Ureter (tissue), 1 donor: ENCODE data around the gene SARM1. TPM values are rescaled to one million over a fixed set of nuclear protein-coding genes. Genes with fewer than 3 reads are reported as not detected.
A peak's percentile ranks its signal among the peaks of the same experiment; 100 is the strongest.

Experiments
- DNase-seq: peaks from one replicate; pipeline ENCODE4 v3.0.0-alpha.2; 2020; ENCODE audit warnings: low spot score
- total RNA-seq: library from RNA; stranded (reverse); gene quantifications from one replicate; pipeline ENCODE4 v1.2.4, GENCODE V29; 2023
- donor health status: DM: yes; HTN: yes; CAD: no.

Gene SARM1
- total RNA-seq, 1 donor from 2014 or later, result 34.7 TPM

GRCh38 chr17:28368915-28369683 lies 2.4 kb upstream of the SARM1 start:
- no peak for DNase-seq

DNA sequence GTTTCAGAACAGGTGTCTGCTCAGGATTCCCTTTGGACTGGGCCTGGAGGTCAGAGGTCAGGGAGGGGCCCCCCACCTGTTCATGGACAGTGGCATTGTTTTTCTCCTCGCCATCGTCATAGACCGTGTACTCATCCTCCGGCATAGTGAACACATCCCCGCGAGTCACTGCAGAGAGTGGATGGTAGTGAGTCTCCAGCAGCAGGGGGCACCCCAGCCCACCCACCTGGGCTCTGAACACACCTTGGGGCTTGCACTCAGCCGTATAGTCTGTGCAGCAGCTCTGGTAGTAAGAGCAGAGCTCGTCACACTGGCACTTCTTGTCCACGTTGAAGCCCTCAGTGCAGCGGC lies 1.8 kb upstream of the SARM1 start:
- DNase-seq, result no peak

GRCh38 chr17:28370035-28370743 lies 1.3 kb upstream of the SARM1 start, which contains the start of gene VTN:
TSS of gene VTN (minus strand) at chr17:28370307. CDS start at chr17:28370203, 104 bp downstream.
- DNase-seq, result no peak

DNA sequence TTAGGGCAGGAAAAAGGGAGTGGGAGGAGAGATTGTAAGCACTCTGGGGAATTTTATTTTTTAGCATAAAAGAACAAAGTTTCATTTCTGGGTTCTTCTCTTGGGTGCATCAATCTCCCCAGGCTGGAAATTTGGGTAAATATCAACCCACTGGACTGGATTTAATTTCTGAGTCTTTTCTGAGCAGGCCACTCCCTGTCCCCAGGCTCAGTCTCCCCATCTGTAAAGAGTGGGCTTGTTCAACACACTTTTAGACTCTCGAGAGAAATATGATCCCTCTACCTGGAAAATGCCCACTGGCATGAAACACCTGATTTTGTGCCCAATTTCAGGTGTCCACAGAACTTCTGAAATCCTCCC lies 770 bp upstream of the SARM1 start:
- DNase-seq, result no peak

GRCh38 chr17:28372203-28372944 lies 880 bp downstream of the SARM1 start:
- DNase-seq, result no peak

- no peak for DNase-seq
Observed at GRCh38 chr17:28372945-28373274, 1.4 kb downstream of the SARM1 start.

DNA sequence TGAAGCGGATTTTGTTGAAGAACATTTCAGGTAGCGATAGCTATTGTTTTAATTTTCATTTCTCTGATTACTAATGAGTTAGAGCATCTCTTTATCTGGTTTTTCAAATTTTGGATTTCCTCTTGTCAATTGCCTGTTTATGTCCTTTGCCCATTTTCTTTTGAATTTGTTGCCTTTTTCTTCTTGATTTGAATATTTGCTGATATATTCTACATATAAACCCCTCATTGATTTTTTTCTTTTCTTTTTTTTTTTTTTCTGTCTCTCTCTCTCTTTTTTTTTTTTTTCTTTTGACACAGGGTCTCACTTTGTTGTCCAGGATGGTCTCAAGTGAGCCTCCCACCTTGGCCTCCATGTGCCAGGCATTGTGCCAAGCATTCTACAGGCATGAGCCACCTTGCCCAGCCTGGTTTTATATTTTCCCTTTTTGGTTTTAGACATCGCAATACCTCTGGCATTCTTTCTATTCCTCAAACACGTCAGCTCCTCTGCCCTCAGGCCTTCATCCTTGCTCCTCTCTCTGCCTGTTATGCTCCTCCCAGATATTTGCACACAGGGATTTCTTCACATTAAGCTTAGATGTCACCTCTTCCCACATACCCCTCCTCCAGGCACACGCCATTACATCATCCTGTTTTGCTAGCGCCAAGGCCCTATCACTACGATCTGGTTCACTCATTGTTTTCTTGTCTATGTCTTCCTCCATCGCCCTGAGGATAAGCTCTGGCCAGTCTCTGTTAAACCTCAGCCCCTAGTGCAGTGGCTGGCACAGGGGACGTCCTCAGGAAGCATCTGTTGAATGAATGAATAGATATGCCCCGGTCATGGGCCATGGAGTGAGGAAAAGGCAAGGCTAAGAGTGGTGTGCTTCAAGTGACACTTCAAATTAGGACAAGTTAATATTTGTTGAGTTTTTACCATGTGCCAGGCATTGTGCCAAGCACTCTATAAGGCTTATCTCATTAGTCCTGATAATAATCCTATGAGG lies 8.6 kb downstream of the SARM1 start:
- DNase-seq, result no peak

DNA sequence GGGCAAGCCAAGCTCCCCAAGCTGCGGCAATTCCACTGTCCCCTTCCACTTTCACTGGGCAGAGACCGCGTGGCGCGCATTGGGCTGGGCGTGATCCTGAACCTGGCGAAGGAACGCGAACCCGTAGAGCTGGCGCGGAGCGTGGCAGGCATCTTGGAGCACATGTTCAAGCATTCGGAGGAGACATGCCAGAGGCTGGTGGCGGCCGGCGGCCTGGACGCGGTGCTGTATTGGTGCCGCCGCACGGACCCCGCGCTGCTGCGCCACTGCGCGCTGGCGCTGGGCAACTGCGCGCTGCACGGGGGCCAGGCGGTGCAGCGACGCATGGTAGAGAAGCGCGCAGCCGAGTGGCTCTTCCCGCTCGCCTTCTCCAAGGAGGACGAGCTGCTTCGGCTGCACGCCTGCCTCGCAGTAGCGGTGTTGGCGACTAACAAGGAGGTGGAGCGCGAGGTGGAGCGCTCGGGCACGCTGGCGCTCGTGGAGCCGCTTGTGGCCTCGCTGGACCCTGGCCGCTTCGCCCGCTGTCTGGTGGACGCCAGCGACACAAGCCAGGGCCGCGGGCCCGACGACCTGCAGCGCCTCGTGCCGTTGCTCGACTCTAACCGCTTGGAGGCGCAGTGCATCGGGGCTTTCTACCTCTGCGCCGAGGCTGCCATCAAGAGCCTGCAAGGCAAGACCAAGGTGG lies 9.8 kb downstream of the SARM1 start:
- no peak for DNase-seq

DNA sequence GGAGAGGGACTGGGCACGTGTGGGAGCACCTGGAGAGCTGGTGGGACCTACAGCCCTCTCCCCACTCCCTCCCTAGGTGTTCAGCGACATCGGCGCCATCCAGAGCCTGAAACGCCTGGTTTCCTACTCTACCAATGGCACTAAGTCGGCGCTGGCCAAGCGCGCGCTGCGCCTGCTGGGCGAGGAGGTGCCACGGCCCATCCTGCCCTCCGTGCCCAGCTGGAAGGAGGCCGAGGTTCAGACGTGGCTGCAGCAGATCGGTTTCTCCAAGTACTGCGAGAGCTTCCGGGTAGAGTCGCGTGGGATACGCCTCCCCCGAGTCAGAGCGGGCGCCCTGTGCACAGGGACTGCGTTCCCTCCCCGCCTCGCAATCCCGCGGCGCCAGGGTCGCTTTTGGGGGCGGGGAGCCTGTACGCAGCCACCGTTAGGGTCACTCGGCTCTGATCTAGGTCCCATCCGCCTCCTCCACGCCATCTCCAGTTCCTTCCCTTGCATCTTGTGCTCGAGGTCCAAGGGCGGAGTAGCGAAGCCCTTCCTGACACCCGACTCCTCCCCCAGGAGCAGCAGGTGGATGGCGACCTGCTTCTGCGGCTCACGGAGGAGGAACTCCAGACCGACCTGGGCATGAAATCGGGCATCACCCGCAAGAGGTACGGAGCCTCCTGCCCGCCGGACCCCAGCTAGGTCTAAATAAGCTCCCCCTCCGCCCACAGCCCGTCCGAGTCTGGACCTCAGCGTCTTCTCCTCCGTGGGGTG lies 13.0 kb downstream of the SARM1 start:
- peak; percentile 83 for DNase-seq

- no peak for DNase-seq
Observed at GRCh38 chr17:28385037-28385400, 13.5 kb downstream of the SARM1 start.

GRCh38 chr17:28385406-28385805 lies 13.9 kb downstream of the SARM1 start:
- DNase-seq, result no peak

GRCh38 chr17:28386391-28386790 lies 14.9 kb downstream of the SARM1 start:
- no peak for DNase-seq

DNA sequence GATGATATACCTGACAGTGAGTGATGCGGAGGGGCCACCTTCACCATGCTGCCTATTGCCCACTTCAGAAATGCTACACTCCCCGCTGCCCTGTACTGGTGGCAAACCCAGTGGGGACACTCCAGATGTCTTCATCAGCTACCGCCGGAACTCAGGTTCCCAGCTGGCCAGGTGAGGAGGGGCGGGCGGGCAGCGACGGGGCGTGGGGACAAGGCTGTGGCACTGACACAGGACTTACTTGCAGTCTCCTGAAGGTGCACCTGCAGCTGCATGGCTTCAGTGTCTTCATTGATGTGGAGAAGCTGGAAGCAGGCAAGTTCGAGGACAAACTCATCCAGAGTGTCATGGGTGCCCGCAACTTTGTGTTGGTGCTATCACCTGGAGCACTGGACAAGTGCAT lies 16.6 kb downstream of the SARM1 start:
- no peak for DNase-seq

DNA sequence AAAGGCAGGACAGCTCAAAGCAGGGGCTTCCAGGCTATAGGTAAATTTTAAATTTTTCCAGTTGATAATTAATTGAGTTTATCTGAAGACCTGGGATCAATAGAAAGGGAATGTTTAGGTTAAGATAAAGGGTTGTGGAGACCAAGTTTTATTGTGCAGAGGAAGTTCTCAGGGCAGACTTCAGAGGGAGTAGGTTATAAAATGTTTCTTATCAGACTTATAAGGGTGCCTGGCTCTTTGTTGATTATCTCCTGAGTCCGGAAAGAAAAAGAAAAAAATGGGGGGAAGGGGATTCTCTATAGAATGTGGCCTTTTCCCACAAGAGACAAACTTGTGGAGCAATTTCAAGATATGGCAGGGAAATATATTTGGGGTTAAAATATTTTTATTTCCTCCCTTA lies 18.6 kb downstream of the SARM1 start:
- no peak for DNase-seq

DNA sequence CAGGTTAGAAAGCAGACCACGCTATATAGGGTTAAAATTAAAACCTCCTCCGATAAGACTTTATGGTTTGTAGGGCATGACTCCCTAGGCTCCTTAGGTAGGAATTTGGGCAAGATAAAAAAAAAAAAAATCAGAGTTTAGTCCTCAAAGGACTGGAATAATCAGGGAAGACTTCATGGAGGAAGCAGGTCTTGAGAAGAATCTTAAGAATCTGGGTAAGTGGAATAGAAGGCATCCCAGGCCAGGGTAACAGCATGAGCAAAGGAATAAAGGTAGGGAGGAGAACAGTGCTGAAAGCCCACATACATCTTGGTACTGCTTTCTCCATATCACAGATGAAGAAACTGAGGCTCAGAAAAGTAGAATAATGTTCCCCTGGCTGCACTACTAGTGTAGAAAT lies 19.1 kb downstream of the SARM1 start:
- no peak for DNase-seq

GRCh38 chr17:28390984-28391383 lies 19.5 kb downstream of the SARM1 start:
- no peak for DNase-seq

- DNase-seq, result no peak
Observed at GRCh38 chr17:28391401-28391800, 19.9 kb downstream of the SARM1 start.

- no peak for DNase-seq
Observed at GRCh38 chr17:28392491-28392890, 21.0 kb downstream of the SARM1 start.

DNA sequence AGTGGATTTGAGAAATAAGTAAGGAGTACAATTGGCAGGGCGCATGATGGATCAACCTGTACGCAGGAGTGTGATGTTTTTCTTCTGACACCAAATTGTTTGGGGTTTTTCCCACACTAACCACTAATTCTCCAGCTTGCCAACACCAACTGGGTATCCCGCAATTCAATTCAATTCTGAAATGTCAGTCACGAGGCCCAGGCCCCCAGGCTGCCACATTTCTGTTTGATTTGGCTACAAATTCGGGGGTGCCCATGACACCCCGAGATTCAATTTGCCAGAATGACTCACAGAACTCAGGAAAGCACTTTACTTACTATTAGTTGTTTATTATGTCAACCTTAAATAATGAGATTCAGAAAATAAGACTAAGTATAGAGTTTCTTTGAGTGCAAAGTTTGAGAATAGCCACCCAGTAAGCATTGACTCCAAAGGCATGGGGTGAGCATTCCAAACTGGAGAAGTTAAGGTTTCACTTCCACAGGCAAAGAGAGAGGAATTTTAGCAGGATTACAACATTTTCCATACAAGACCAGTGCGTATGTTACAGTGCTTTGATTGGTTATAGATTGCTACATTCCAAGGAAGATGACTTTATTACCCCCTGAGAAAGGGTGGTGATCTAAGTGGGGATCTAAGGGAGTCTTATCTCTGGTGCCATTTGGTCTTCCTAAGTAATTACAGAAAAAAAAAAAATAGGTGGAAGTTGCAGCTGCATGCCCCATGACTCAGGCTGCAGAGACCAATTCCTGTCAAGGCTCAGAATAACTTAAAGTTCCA lies 23.0 kb downstream of the SARM1 start:
- no peak for DNase-seq

GRCh38 chr17:28395426-28395825 lies 23.9 kb downstream of the SARM1 start:
- DNase-seq, result no peak
